K562 (cell line): Measurements from ENCODE around the gene HOXC11. TPM values are rescaled to one million over a fixed set of nuclear protein-coding genes. Genes with fewer than 3 reads are reported as not detected.
A peak's percentile ranks its signal among the peaks of the same experiment; 100 is the strongest.

Source experiments
- AFF1 ChIP-seq, 2 experiments: fragments of 450-650 bp; IDR thresholded peaks; 2 replicates each; pipeline ENCODE4 v1.6.1; 2018; ENCODE audit warnings: mild to moderate bottlenecking in 2 of 2, low read depth in 1 of 2; ENCODE audit not compliant: partially characterized antibody in 2 of 2
- ATF6 ChIP-seq: sonication (generic); formaldehyde crosslinking; IDR thresholded peaks from 2 replicates; pipeline ENCODE4 v1.4.0; 2020; ENCODE audit warnings: mild to moderate bottlenecking, missing genetic modification reagents
- ATF7 ChIP-seq: fragments of 450-650 bp; IDR thresholded peaks from 2 replicates; pipeline ENCODE4 v1.7.1; 2014; ENCODE audit warnings: mild to moderate bottlenecking, moderate library complexity
- CTCF ChIP-seq, 3 experiments: IDR thresholded peaks in 2 of 3; conservative IDR thresholded peaks in 1 of 3; 2 replicates each; pipeline ENCODE4 v1.5.1; 2011 to 2012; ENCODE audit warnings: low read length in 3 of 3, mild to moderate bottlenecking in 3 of 3, control low read depth in 2 of 3, improper control_type of control experiment in 1 of 3, inconsistent platforms in 1 of 3, low read depth in 1 of 3, mixed read lengths in 1 of 3, moderate library complexity in 1 of 3; ENCODE audit not compliant: insufficient read depth in 2 of 3
- MEF2A ChIP-seq: IDR thresholded peaks from 2 replicates; pipeline ENCODE4 v1.6.1; 2011; ENCODE audit warnings: low read depth, mild to moderate bottlenecking, low read length, moderate library complexity; ENCODE audit not compliant: control insufficient read depth
- REST ChIP-seq, 2 experiments: fragments of 450-650 bp; formaldehyde crosslinking in 1 of 2; IDR thresholded peaks; 2 replicates each; pipeline versions ENCODE4 v1.4.0 to v1.6.1; 2014 to 2020; ENCODE audit warnings: mild to moderate bottlenecking in 2 of 2, borderline replicate concordance in 1 of 2, low read depth in 1 of 2
- ZBTB2 ChIP-seq: fragments of 450-650 bp; IDR thresholded peaks from 2 replicates; pipeline ENCODE4 v1.6.1; 2016; ENCODE audit warnings: antibody characterized with exemption
- polyA plus RNA-seq, 8 experiments: library from polyadenylated mRNA; depleted of rRNA in 4 of 8; stranded (reverse) in 5 of 8; unstranded in 3 of 8; fragments of >200 nt; fragmentation: Nextera tagmentation in 2 of 8; fragmentation: Illumina TruSeq in 1 of 8; extraction: Ambion mirVana in 2 of 8; extraction: Trizol in 1 of 8; gene quantifications; 2 replicates each; pipeline versions ENCODE4 v1.2.1 to v1.2.3, GENCODE V29; 2011 to 2014; ENCODE audit warnings: inconsistent platforms in 1 of 8, missing spikeins in 1 of 8
- total RNA-seq, 7 experiments: library from RNA; depleted of rRNA in 6 of 7; stranded (reverse); fragments of >200 nt in 6 of 7; fragmentation: Illumina TruSeq in 2 of 7; extraction: Trizol in 2 of 7; gene quantifications; 2 replicates each; pipeline versions ENCODE4 v1.2.1 to v1.2.3, GENCODE V29; 2011 to 2021; ENCODE audit warnings: low replicate concordance in 1 of 7

HOXC11 gene
- total and polyA plus RNA-seq, 9 of the 15 experiments (the other 6 are each of a cell fraction or from before 2014, with no cell fraction given) = not detected

GRCh38 chr12:53999559-54000115 lies 26.7 kb downstream of the HOXC11 start (continued):
- TF ChIP-seq ATF6 (CRISPR knock-in tag) (0 out of 2 replicates have a peak, but pooled peaks have one; percentile 50), ATF7 (peak; percentile 91), REST (IDR thresholded peaks at IDR 0.05; ENCODE audit: borderline replicate concordance) (peak; percentile 62), REST (CRISPR knock-in tag; IDR thresholded peaks at IDR 0.05; ENCODE audit: low read depth) (no peak), AFF1 (IDR thresholded peaks at IDR 0.05; ENCODE audit: low read depth in 1 of 2, partially characterized antibody in 2 of 2) (peak in 1 of 2 experiments; percentile 36), ZBTB2 (peak; percentile 42; the same call in 1 of the 2 replicates), CTCF (IDR thresholded peaks at IDR 0.05 in 2 of 3, conservative IDR thresholded peaks at IDR 0.05 in 1 of 3; ENCODE audit: insufficient read depth in 2 of 3, low read depth in 1 of 3, low read length in 3 of 3) (no peak), MEF2A (no peak)
